HepG2 (cell line): ENCODE data around the gene CCL27. TPM values are rescaled to one million over a fixed set of nuclear protein-coding genes. Genes with fewer than 3 reads are reported as not detected.
A peak's percentile ranks its signal among the peaks of the same experiment; 100 is the strongest.

Experiments
- ARID2 ChIP-seq: sonication (generic); formaldehyde crosslinking; IDR thresholded peaks from 2 replicates; pipeline ENCODE4 v1.8.1; 2022; ENCODE audit warnings: mild to moderate bottlenecking, missing genetic modification reagents, borderline replicate concordance
- DMAP1 ChIP-seq: IDR thresholded peaks from 2 replicates; pipeline ENCODE4 v1.6.1; 2016
- DR1 ChIP-seq: sonication (generic); formaldehyde crosslinking; IDR thresholded peaks from 2 replicates; pipeline ENCODE4 v1.8.0; 2021; ENCODE audit warnings: mild to moderate bottlenecking, missing genetic modification reagents, inconsistent platforms
- E2F2 ChIP-seq: sonication (generic); formaldehyde crosslinking; IDR thresholded peaks from 2 replicates; pipeline ENCODE4 v1.4.0; 2020; ENCODE audit warnings: missing genetic modification reagents, borderline replicate concordance
- FOXA1 ChIP-seq, 2 experiments: fragments of 450-650 bp in 1 of 2; sonication (generic) in 1 of 2; formaldehyde crosslinking in 1 of 2; IDR thresholded peaks; 2 replicates each; pipeline versions ENCODE4 v1.4.0 to v1.6.1; 2016 to 2020; ENCODE audit warnings: missing genetic modification reagents in 1 of 2
- FOXM1 ChIP-seq: sonication (generic); formaldehyde crosslinking; IDR thresholded peaks from 2 replicates; pipeline ENCODE4 v1.5.0; 2020; ENCODE audit warnings: missing genetic modification reagents
- IRF2 ChIP-seq: IDR thresholded peaks from 2 replicates; pipeline ENCODE4 v1.6.1; 2018; ENCODE audit warnings: missing genetic modification reagents, missing compliant biosample characterization
- NFIC ChIP-seq: IDR thresholded peaks from 2 replicates; pipeline ENCODE4 v1.6.1; 2012; ENCODE audit warnings: mild to moderate bottlenecking, low read length, inconsistent platforms
- RARA ChIP-seq: IDR thresholded peaks from 2 replicates; pipeline ENCODE4 v1.6.1; 2016; ENCODE audit warnings: missing genetic modification reagents, missing compliant biosample characterization
- SMAD3 ChIP-seq: sonication (generic); formaldehyde crosslinking; IDR thresholded peaks from 2 replicates; pipeline ENCODE4 v1.4.0; 2020; ENCODE audit warnings: missing genetic modification reagents
- SRSF4 ChIP-seq: fragments of 200-400 bp; formaldehyde crosslinking; IDR thresholded peaks from one replicate; pipeline ENCODE4 v1.6.1; 2018; ENCODE audit warnings: mild to moderate bottlenecking, low read depth, low read length, moderate library complexity; ENCODE audit not compliant: poor library complexity, severe bottlenecking
- XRCC5 ChIP-seq: fragments of 200-400 bp; formaldehyde crosslinking; optimal IDR thresholded peaks from 2 replicates; pipeline ENCODE3; 2017; ENCODE audit warnings: mild to moderate bottlenecking, low read length
- ZBTB42 ChIP-seq: sonication (generic); formaldehyde crosslinking; IDR thresholded peaks from 2 replicates; pipeline ENCODE4 v1.5.0; 2020; ENCODE audit warnings: mild to moderate bottlenecking, missing genetic modification reagents
- ZFAT ChIP-seq: sonication (generic); formaldehyde crosslinking; conservative IDR thresholded peaks from 2 replicates; pipeline ENCODE4 v1.8.1; 2023; ENCODE audit warnings: missing genetic modification reagents, inconsistent platforms
- ZGPAT ChIP-seq: IDR thresholded peaks from 2 replicates; pipeline ENCODE4 v1.6.1; 2016; ENCODE audit warnings: mild to moderate bottlenecking
- ZNF282 ChIP-seq: fragments of 450-650 bp; IDR thresholded peaks from 2 replicates; pipeline ENCODE4 v1.6.1; 2018; ENCODE audit not compliant: partially characterized antibody
- ZNF331 ChIP-seq: sonication (generic); formaldehyde crosslinking; IDR thresholded peaks from 2 replicates; pipeline ENCODE4 v1.4.0; 2020; ENCODE audit warnings: missing genetic modification reagents
- ZNF460 ChIP-seq: sonication (generic); formaldehyde crosslinking; IDR thresholded peaks from 2 replicates; pipeline ENCODE4 v1.5.1; 2020; ENCODE audit warnings: missing genetic modification reagents, mild to moderate bottlenecking, borderline replicate concordance
- ZNF597 ChIP-seq: sonication (generic); formaldehyde crosslinking; IDR thresholded peaks from 2 replicates; pipeline ENCODE4 v1.5.0; 2020; ENCODE audit warnings: missing genetic modification reagents
- ZNF605 ChIP-seq: sonication (generic); formaldehyde crosslinking; IDR thresholded peaks from 2 replicates; pipeline ENCODE4 v1.8.0; 2022; ENCODE audit warnings: mild to moderate bottlenecking, missing genetic modification reagents
- ZNF687 ChIP-seq: sonication (generic); formaldehyde crosslinking; IDR thresholded peaks from 2 replicates; pipeline ENCODE4 v1.5.1; 2020; ENCODE audit warnings: mild to moderate bottlenecking, missing genetic modification reagents, moderate library complexity
- ZNF83 ChIP-seq: sonication (generic); formaldehyde crosslinking; IDR thresholded peaks from 2 replicates; pipeline ENCODE4 v1.4.0; 2020; ENCODE audit warnings: missing genetic modification reagents, mild to moderate bottlenecking, borderline replicate concordance
- ZSCAN12 ChIP-seq: sonication (generic); formaldehyde crosslinking; IDR thresholded peaks from 2 replicates; pipeline ENCODE4 v1.9.0; 2021; ENCODE audit warnings: mild to moderate bottlenecking, missing genetic modification reagents
- polyA plus RNA-seq, 8 experiments: library from polyadenylated mRNA; depleted of rRNA in 3 of 8; stranded (reverse) in 7 of 8; unstranded in 1 of 8; fragments of >200 nt; fragmentation: Illumina TruSeq in 4 of 8; extraction: Trizol in 4 of 8; gene quantifications; 2 replicates each; pipeline versions ENCODE4 v1.2.1 to v1.2.3, GENCODE V29; 2011 to 2016; ENCODE audit warnings: low read depth in 4 of 8, missing spikeins in 1 of 8, mixed read lengths in 1 of 8; ENCODE audit not compliant: insufficient read depth in 1 of 8
- total RNA-seq, 5 experiments: library from RNA; depleted of rRNA; stranded (reverse); fragments of >200 nt; fragmentation: Illumina TruSeq; extraction: Trizol; gene quantifications; 2 replicates each; pipeline ENCODE4 v1.2.3, GENCODE V29; 2016; ENCODE audit warnings: low read depth in 1 of 5

The CCL27 gene
- total and polyA plus RNA-seq, 2 of the 13 experiments (the other 11 are each of a cell fraction or from before 2014, with no cell fraction given) = not detected

GRCh38 chr9:34675048-34675714 lies 12.7 kb upstream of the CCL27 start (continued):
- TF ChIP-seq ZNF597 (CRISPR knock-in tag) = no peak
- TF ChIP-seq FOXM1 = no peak
- TF ChIP-seq ZNF605 = peak; percentile 42; the same call in 1 of the 2 replicates
- no peak for TF ChIP-seq FOXA1 (IDR thresholded peaks at IDR 0.05)
- TF ChIP-seq FOXA1 (CRISPR knock-in tag; IDR thresholded peaks at IDR 0.05) = no peak
- no peak for TF ChIP-seq ZNF460 (CRISPR knock-in tag)
- no peak for TF ChIP-seq ZNF282
- TF ChIP-seq ZNF331 = peak; percentile 33; the same call in 1 of the 2 replicates
- TF ChIP-seq ZFAT (CRISPR knock-in tag) = 0 out of 2 replicates have a peak, but pooled peaks have one; percentile 47
- TF ChIP-seq ZNF83 (CRISPR knock-in tag) = no peak
- TF ChIP-seq RARA (CRISPR knock-in tag) = no peak
- TF ChIP-seq ARID2 = no peak
- TF ChIP-seq DMAP1 (CRISPR knock-in tag) = no peak
- peak; percentile 57; the same call in 1 of the 2 replicates for TF ChIP-seq SMAD3 (CRISPR knock-in tag)
- TF ChIP-seq E2F2 (CRISPR knock-in tag) = no peak
- TF ChIP-seq ZBTB42 (CRISPR knock-in tag) = no peak
- TF ChIP-seq XRCC5 = peak; percentile 96
- TF ChIP-seq ZGPAT (CRISPR knock-in tag) = 0 out of 2 replicates have a peak, but pooled peaks have one; percentile 22
- peak; percentile 20; the same call in 1 of the 2 replicates for TF ChIP-seq DR1 (CRISPR knock-in tag)
- no peak for TF ChIP-seq IRF2
- TF ChIP-seq NFIC = no peak
- peak; percentile 29 for TF ChIP-seq ZNF687 (CRISPR knock-in tag)
- no peak for TF ChIP-seq ZSCAN12 (CRISPR knock-in tag)
- no peak for TF ChIP-seq SRSF4
